Measurements from ENCODE around the gene SHISAL1.

SHISAL1 gene

GRCh38 chr22:44214187-44214586, 98.6 kb downstream of the SHISAL1 start:
- Histone ChIP-seq H3K4me3 (ENCODE audit: low read depth in 1 of 2, low read length in 2 of 2) (no peak overlapping the region), H3K9me3 (ENCODE audit: low read length) (no peaks in the 10 kb centered on the region), H3K27ac (ENCODE audit: low read depth, low read length) (no peak overlapping the region), H3K36me3 (ENCODE audit: insufficient read depth, low read length) (no peaks in the 10 kb centered on the region), H3K4me1 (ENCODE audit: insufficient read depth, low read length) (peaks cover 16% of the 10 kb centered on the region), H3K9ac (ENCODE audit: low read length) (no peak overlapping the region), H3K27me3 (ENCODE audit: control insufficient read depth in 1 of 2, insufficient read depth in 2 of 2, low read length in 2 of 2) (no peaks in the 10 kb centered on the region)

GRCh38 chr22:44213489-44214043, 99.2 kb downstream of the SHISAL1 start:
- H3K4me3 ChIP-seq (ENCODE audit: low read depth in 1 of 2, low read length in 2 of 2): no peak overlapping the region
- no peaks in the 10 kb centered on the region for H3K9me3 ChIP-seq (ENCODE audit: low read length)
- no peaks in the 10 kb centered on the region for H3K36me3 ChIP-seq (ENCODE audit: insufficient read depth, low read length)
- H3K27me3 ChIP-seq (ENCODE audit: control insufficient read depth in 1 of 2, insufficient read depth in 2 of 2, low read length in 2 of 2): no peaks in the 10 kb centered on the region
- H3K4me1 ChIP-seq (ENCODE audit: insufficient read depth, low read length): peaks cover 16% of the 10 kb centered on the region
- H3K9ac ChIP-seq (ENCODE audit: low read length): no peak overlapping the region
- H3K27ac ChIP-seq (ENCODE audit: low read depth, low read length): no peak overlapping the region

GRCh38 chr22:44212936-44213335, 99.8 kb downstream of the SHISAL1 start:
- Histone ChIP-seq H3K9ac (ENCODE audit: low read length) (no peak overlapping the region), H3K27me3 (ENCODE audit: control insufficient read depth in 1 of 2, insufficient read depth in 2 of 2, low read length in 2 of 2) (no peaks in the 10 kb centered on the region), H3K9me3 (ENCODE audit: low read length) (no peaks in the 10 kb centered on the region), H3K27ac (ENCODE audit: low read depth, low read length) (no peak overlapping the region), H3K4me3 (ENCODE audit: low read depth in 1 of 2, low read length in 2 of 2) (no peak overlapping the region), H3K36me3 (ENCODE audit: insufficient read depth, low read length) (no peaks in the 10 kb centered on the region), H3K4me1 (ENCODE audit: insufficient read depth, low read length) (peaks cover 16% of the 10 kb centered on the region)

GRCh38 chr22:44211946-44212930, 100.5 kb downstream of the SHISAL1 start:
- H3K4me3 ChIP-seq (ENCODE audit: low read depth in 1 of 2, low read length in 2 of 2): no peak overlapping the region
- no peaks in the 10 kb centered on the region for H3K27me3 ChIP-seq (ENCODE audit: control insufficient read depth in 1 of 2, insufficient read depth in 2 of 2, low read length in 2 of 2)
- H3K9me3 ChIP-seq (ENCODE audit: low read length): no peaks in the 10 kb centered on the region
- H3K36me3 ChIP-seq (ENCODE audit: insufficient read depth, low read length): no peaks in the 10 kb centered on the region
- H3K27ac ChIP-seq (ENCODE audit: low read depth, low read length): no peak overlapping the region
- peaks cover 16% of the 10 kb centered on the region for H3K4me1 ChIP-seq (ENCODE audit: insufficient read depth, low read length)
- H3K9ac ChIP-seq (ENCODE audit: low read length): no peak overlapping the region

GRCh38 chr22:44211256-44211945, 101.3 kb downstream of the SHISAL1 start:
- Histone ChIP-seq H3K9me3 (ENCODE audit: low read length) (no peaks in the 10 kb centered on the region), H3K27ac (ENCODE audit: low read depth, low read length) (no peak overlapping the region), H3K9ac (ENCODE audit: low read length) (no peak overlapping the region), H3K4me3 (ENCODE audit: low read depth in 1 of 2, low read length in 2 of 2) (no peak overlapping the region), H3K4me1 (ENCODE audit: insufficient read depth, low read length) (peaks cover 16% of the 10 kb centered on the region), H3K27me3 (ENCODE audit: control insufficient read depth in 1 of 2, insufficient read depth in 2 of 2, low read length in 2 of 2) (no peaks in the 10 kb centered on the region), H3K36me3 (ENCODE audit: insufficient read depth, low read length) (no peaks in the 10 kb centered on the region)

GRCh38 chr22:44210722-44211121, 102.0 kb downstream of the SHISAL1 start:
- Histone ChIP-seq H3K27ac (ENCODE audit: low read depth, low read length) (no peak overlapping the region), H3K36me3 (ENCODE audit: insufficient read depth, low read length) (no peaks in the 10 kb centered on the region), H3K4me3 (ENCODE audit: low read depth in 1 of 2, low read length in 2 of 2) (no peak overlapping the region), H3K27me3 (ENCODE audit: control insufficient read depth in 1 of 2, insufficient read depth in 2 of 2, low read length in 2 of 2) (no peaks in the 10 kb centered on the region), H3K4me1 (ENCODE audit: insufficient read depth, low read length) (peaks cover 16% of the 10 kb centered on the region), H3K9me3 (ENCODE audit: low read length) (no peaks in the 10 kb centered on the region), H3K9ac (ENCODE audit: low read length) (no peak overlapping the region)

- Histone ChIP-seq H3K27ac (ENCODE audit: low read depth, low read length) (no peak overlapping the region), H3K27me3 (ENCODE audit: control insufficient read depth in 1 of 2, insufficient read depth in 2 of 2, low read length in 2 of 2) (no peaks in the 10 kb centered on the region), H3K4me1 (ENCODE audit: insufficient read depth, low read length) (peaks cover 16% of the 10 kb centered on the region), H3K9me3 (ENCODE audit: low read length) (no peaks in the 10 kb centered on the region), H3K36me3 (ENCODE audit: insufficient read depth, low read length) (no peaks in the 10 kb centered on the region), H3K9ac (ENCODE audit: low read length) (no peak overlapping the region), H3K4me3 (ENCODE audit: low read depth in 1 of 2, low read length in 2 of 2) (no peak overlapping the region)
These were observed 103.4 kb downstream of the SHISAL1 start for GRCh38 chr22:44209343-44209742.

GRCh38 chr22:44207981-44208317, 104.8 kb downstream of the SHISAL1 start:
- no peaks in the 10 kb centered on the region for H3K36me3 ChIP-seq (ENCODE audit: insufficient read depth, low read length)
- H3K9me3 ChIP-seq (ENCODE audit: low read length): no peaks in the 10 kb centered on the region
- no peak overlapping the region for H3K27ac ChIP-seq (ENCODE audit: low read depth, low read length)
- no peak overlapping the region for H3K9ac ChIP-seq (ENCODE audit: low read length)
- peaks cover 15% of the 10 kb centered on the region for H3K4me1 ChIP-seq (ENCODE audit: insufficient read depth, low read length)
- no peaks in the 10 kb centered on the region for H3K27me3 ChIP-seq (ENCODE audit: control insufficient read depth in 1 of 2, insufficient read depth in 2 of 2, low read length in 2 of 2)
- no peak overlapping the region for H3K4me3 ChIP-seq (ENCODE audit: low read depth in 1 of 2, low read length in 2 of 2)

GRCh38 chr22:44207173-44207980, 105.4 kb downstream of the SHISAL1 start:
- H3K36me3 ChIP-seq (ENCODE audit: insufficient read depth, low read length): no peaks in the 10 kb centered on the region
- peaks cover 15% of the 10 kb centered on the region for H3K4me1 ChIP-seq (ENCODE audit: insufficient read depth, low read length)
- no peak overlapping the region for H3K27ac ChIP-seq (ENCODE audit: low read depth, low read length)
- no peak overlapping the region for H3K9ac ChIP-seq (ENCODE audit: low read length)
- H3K4me3 ChIP-seq (ENCODE audit: low read depth in 1 of 2, low read length in 2 of 2): no peak overlapping the region
- H3K9me3 ChIP-seq (ENCODE audit: low read length): no peaks in the 10 kb centered on the region
- no peaks in the 10 kb centered on the region for H3K27me3 ChIP-seq (ENCODE audit: control insufficient read depth in 1 of 2, insufficient read depth in 2 of 2, low read length in 2 of 2)

GRCh38 chr22:44206696-44207095, 106.1 kb downstream of the SHISAL1 start:
- Histone ChIP-seq H3K27me3 (ENCODE audit: control insufficient read depth in 1 of 2, insufficient read depth in 2 of 2, low read length in 2 of 2) (no peaks in the 10 kb centered on the region), H3K4me3 (ENCODE audit: low read depth in 1 of 2, low read length in 2 of 2) (no peak overlapping the region), H3K36me3 (ENCODE audit: insufficient read depth, low read length) (no peaks in the 10 kb centered on the region), H3K9me3 (ENCODE audit: low read length) (no peaks in the 10 kb centered on the region), H3K9ac (ENCODE audit: low read length) (no peak overlapping the region), H3K27ac (ENCODE audit: low read depth, low read length) (no peak overlapping the region), H3K4me1 (ENCODE audit: insufficient read depth, low read length) (peaks cover 10% of the 10 kb centered on the region)

GRCh38 chr22:44206330-44206645, 106.5 kb downstream of the SHISAL1 start:
- Histone ChIP-seq H3K4me3 (ENCODE audit: low read depth in 1 of 2, low read length in 2 of 2) (no peak overlapping the region), H3K27ac (ENCODE audit: low read depth, low read length) (no peak overlapping the region), H3K9ac (ENCODE audit: low read length) (no peak overlapping the region)

More at GRCh38 chr22:44206330-44206645, 106.5 kb downstream of the SHISAL1 start:
- Histone ChIP-seq H3K36me3 (ENCODE audit: insufficient read depth, low read length) (no peaks in the 10 kb centered on the region), H3K9me3 (ENCODE audit: low read length) (no peaks in the 10 kb centered on the region), H3K27me3 (ENCODE audit: control insufficient read depth in 1 of 2, insufficient read depth in 2 of 2, low read length in 2 of 2) (no peaks in the 10 kb centered on the region), H3K4me1 (ENCODE audit: insufficient read depth, low read length) (peaks cover 8% of the 10 kb centered on the region)
